PC-9 (cell line): Measurements from ENCODE around the gene ZNF428. TPM values are rescaled to one million over a fixed set of nuclear protein-coding genes. Genes with fewer than 3 reads are reported as not detected.

Source experiments
- BruUV-seq: library from RNA; stranded (reverse); fragments of 400-500 nt; replicated peaks from 2 replicates; lab custom pipeline; 2021; lab: Mats Ljungman, UMichigan
- CTCF ChIA-PET: fragments of 300-600 bp; sonication (Branson Sonifier 250); formaldehyde crosslinking; loops from one replicate; lab custom pipeline; 2022; ENCODE audit warnings: antibody characterized with exemption; lab: Charles Lee
- POLR2A ChIA-PET: fragments of 300-600 bp; sonication (Branson Sonifier 250); formaldehyde crosslinking; loops from one replicate; lab custom pipeline; 2022; ENCODE audit warnings: antibody characterized with exemption; ENCODE audit not compliant: unreplicated experiment; lab: Charles Lee
- DNase-seq, 2 experiments: peaks; one replicate each; pipeline versions ENCODE4 v3.0.0 to v3.0.0-alpha.2; 2015 to 2022; ENCODE audit warnings: mixed read lengths in 1 of 2
- H2AFZ ChIP-seq: fragments of 200-600 bp; sonication (generic); 2 replicates; pipeline ENCODE4 v1.8.1; 2017; ENCODE audit warnings: antibody characterized with exemption
- H3F3A ChIP-seq: fragments of 200-600 bp; sonication (generic); 2 replicates; pipeline ENCODE4 v1.8.1; 2017; ENCODE audit warnings: antibody characterized with exemption, mild to moderate bottlenecking, low read depth; ENCODE audit not compliant: insufficient read depth
- H3K27ac ChIP-seq: fragments of 200-600 bp; sonication (generic); 2 replicates; pipeline ENCODE4 v1.6.1; 2016; ENCODE audit warnings: mixed run types
- H3K27me3 ChIP-seq: fragments of 200-600 bp; sonication (generic); 2 replicates; pipeline ENCODE4 v1.6.1; 2016; ENCODE audit warnings: low read depth, mixed run types; ENCODE audit not compliant: insufficient read depth
- H3K36me3 ChIP-seq: fragments of 200-600 bp; sonication (generic); 2 replicates; pipeline ENCODE4 v1.6.1; 2016; ENCODE audit warnings: low read depth, mixed run types
- H3K4me1 ChIP-seq: fragments of 200-600 bp; sonication (generic); replicated peaks from 2 replicates; pipeline ENCODE4 v1.6.1; 2016; ENCODE audit warnings: mixed run types; ENCODE audit not compliant: insufficient read depth
- H3K4me2 ChIP-seq: fragments of 200-600 bp; sonication (generic); 2 replicates; pipeline ENCODE4 v1.6.1; 2017; ENCODE audit warnings: mixed run types
- H3K4me3 ChIP-seq: fragments of 200-600 bp; sonication (generic); 2 replicates; pipeline ENCODE4 v1.6.1; 2016; ENCODE audit warnings: mixed run types
- H3K79me2 ChIP-seq: fragments of 200-600 bp; sonication (generic); 2 replicates; pipeline ENCODE4 v1.6.1; 2017; ENCODE audit warnings: low read depth, mixed run types
- H3K9me2 ChIP-seq: fragments of 200-600 bp; sonication (generic); 2 replicates; pipeline ENCODE4 v1.8.1; 2017; ENCODE audit warnings: mild to moderate bottlenecking; ENCODE audit not compliant: insufficient read depth
- H3K9me3 ChIP-seq: fragments of 200-600 bp; sonication (generic); 2 replicates; pipeline ENCODE4 v1.8.1; 2016; ENCODE audit warnings: low read depth; ENCODE audit not compliant: insufficient read depth
- H4K20me1 ChIP-seq: fragments of 200-600 bp; sonication (generic); 2 replicates; pipeline ENCODE4 v1.8.1; 2017; ENCODE audit not compliant: insufficient read depth
- CTCF ChIP-seq: fragments of 200-600 bp; sonication (generic); conservative IDR thresholded peaks from 2 replicates; pipeline ENCODE4 v1.6.1; 2017; ENCODE audit warnings: mixed run types, antibody characterized with exemption, mild to moderate bottlenecking, moderate library complexity
- EZH2 ChIP-seq: fragments of 200-600 bp; sonication (generic); IDR thresholded peaks from 2 replicates; pipeline ENCODE4 v1.8.0; 2017; ENCODE audit warnings: antibody characterized with exemption, low read depth
- intact Hi-C: fragments of 100-400 bp; cut with micrococcal nuclease; formaldehyde crosslinking; loops from one replicate; pipeline ENCODE4 v1.10.0; 2022; ENCODE audit not compliant: unreplicated experiment
- total RNA-seq: library from RNA; stranded (reverse); gene quantifications from 2 replicates; pipeline ENCODE4 v1.2.3, GENCODE V29; 2021

The ZNF428 gene
- total RNA-seq, 1 experiment from 2014 or later: 46.6 TPM

- Histone ChIP-seq H3K27me3 (no peaks in the 10 kb centered on the region), H3K9me2 (no peaks in the 10 kb centered on the region), H3K4me2 (no peak overlapping the region), H3K36me3 (no peaks in the 10 kb centered on the region), H3K27ac (no peak overlapping the region), H3K9me3 (no peaks in the 10 kb centered on the region), H3F3A (0 out of 2 replicates have a peak, but pooled peaks cover 10% of the 10 kb centered on the region), H3K4me1 (no peaks in the 10 kb centered on the region), H4K20me1 (no peaks in the 10 kb centered on the region), H3K79me2 (no peaks in the 10 kb centered on the region), H3K4me3 (no peak overlapping the region), H2AFZ (no peak overlapping the region)
- ChIA-PET CTCF (interaction anchor here (0.6 kb wide), 2 partner anchors 29 to 78 kb away, joined by 3 to 5 read pairs; no protein-coding TSS in a partner anchor), POLR2A (no interaction called here)
- TF ChIP-seq EZH2 (no peak), CTCF (no peak)
- intact Hi-C loops: no loop called here
- no peak for DNase-seq
- no TSS peak for BruUV-seq
These were observed 34.9 kb downstream of the ZNF428 start for GRCh38 chr19:43584484-43584883.

DNA sequence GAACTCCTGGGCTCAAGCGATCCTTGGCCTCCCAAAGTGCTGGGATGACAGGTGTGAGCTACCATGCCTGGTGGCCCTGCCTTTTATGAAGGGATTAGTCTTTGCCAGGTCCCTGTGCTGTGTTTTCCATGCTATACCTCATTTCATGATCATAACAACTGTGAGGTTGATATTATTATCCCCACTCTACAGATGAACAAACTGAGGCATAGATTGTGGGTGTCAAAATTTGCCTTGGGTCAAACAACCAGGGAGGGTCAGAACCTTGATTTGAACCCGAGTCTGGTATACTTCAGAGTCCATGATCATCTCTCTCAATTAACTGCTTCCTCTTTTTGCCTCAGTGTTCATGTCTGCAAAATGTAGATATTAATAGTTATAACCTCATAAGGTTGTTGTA is 36.9 kb downstream of the ZNF428 start:
- no TSS peak for BruUV-seq
- intact Hi-C loops: no loop called here
- no peaks in the 10 kb centered on the region for H3K27me3 ChIP-seq
- no peaks in the 10 kb centered on the region for H3K79me2 ChIP-seq
- TF ChIP-seq CTCF (no peak), EZH2 (no peak)
- H4K20me1 ChIP-seq: no peaks in the 10 kb centered on the region
- no peaks in the 10 kb centered on the region for H3K9me3 ChIP-seq
- POLR2A ChIA-PET: no interaction called here
- no peak overlapping the region for H3K4me2 ChIP-seq
- H3K4me1 ChIP-seq: no peaks in the 10 kb centered on the region
- H3K9me2 ChIP-seq: no peaks in the 10 kb centered on the region
- H2AFZ ChIP-seq: no peak overlapping the region
- H3K4me3 ChIP-seq: no peak overlapping the region
- 0 out of 2 replicates have a peak, but pooled peaks cover 6% of the 10 kb centered on the region for H3F3A ChIP-seq
- DNase-seq: no peak
- no peak overlapping the region for H3K27ac ChIP-seq
- H3K36me3 ChIP-seq: no peaks in the 10 kb centered on the region
- CTCF ChIA-PET: no interaction called here

- no peak for TF ChIP-seq EZH2
- TF ChIP-seq CTCF: no peak
- no peaks in the 10 kb centered on the region for H3K9me2 ChIP-seq
- no peak overlapping the region for H3K27ac ChIP-seq
- 0 out of 2 replicates have a peak, but pooled peaks cover 6% of the 10 kb centered on the region for H3F3A ChIP-seq
- H2AFZ ChIP-seq: no peak overlapping the region
- no peaks in the 10 kb centered on the region for H3K36me3 ChIP-seq
- no peaks in the 10 kb centered on the region for H3K27me3 ChIP-seq
- H4K20me1 ChIP-seq: no peaks in the 10 kb centered on the region
- intact Hi-C loops: no loop called here
- H3K9me3 ChIP-seq: no peaks in the 10 kb centered on the region
- BruUV-seq: no TSS peak
- H3K79me2 ChIP-seq: no peaks in the 10 kb centered on the region
- H3K4me2 ChIP-seq: no peak overlapping the region
- H3K4me3 ChIP-seq: no peak overlapping the region
- DNase-seq: no peak
- no peaks in the 10 kb centered on the region for H3K4me1 ChIP-seq
- ChIA-PET CTCF (no interaction called here), POLR2A (no interaction called here)
These were observed 38.0 kb downstream of the ZNF428 start for GRCh38 chr19:43581467-43581866.
